HEK293 (cell line): ENCODE results near the gene SLC25A13.

Source experiments
- YY2 ChIP-seq: fragments of 450-650 bp; formaldehyde crosslinking; IDR thresholded peaks from 2 replicates; pipeline ENCODE4 v1.5.1; 2016; ENCODE audit warnings: missing biosample characterization, missing genetic modification characterization
- ZNF211 ChIP-seq: fragments of 450-650 bp; formaldehyde crosslinking; IDR thresholded peaks from 2 replicates; pipeline ENCODE4 v1.5.1; 2016; ENCODE audit warnings: low read depth, missing biosample characterization, missing genetic modification characterization
- ZNF274 ChIP-seq, 2 experiments: fragments of 200-500 bp in 1 of 2; fragments of 450-650 bp in 1 of 2; sonication (Bioruptor generic) in 1 of 2; formaldehyde crosslinking in 1 of 2; IDR thresholded peaks; 2 replicates each; pipeline versions ENCODE4 v1.5.1 to v1.6.1; 2014 to 2016; ENCODE audit warnings: borderline replicate concordance in 1 of 2, inconsistent platforms in 1 of 2, low read length in 1 of 2, missing biosample characterization in 1 of 2, missing genetic modification characterization in 1 of 2
- ZNF335 ChIP-seq: fragments of 450-650 bp; formaldehyde crosslinking; conservative IDR thresholded peaks from 2 replicates; pipeline ENCODE4 v1.5.1; 2016; ENCODE audit warnings: missing biosample characterization, missing genetic modification characterization
- ZSCAN16 ChIP-seq: fragments of 450-650 bp; formaldehyde crosslinking; IDR thresholded peaks from 2 replicates; pipeline ENCODE4 v1.5.1; 2016; ENCODE audit warnings: missing biosample characterization, missing genetic modification characterization
- TF ChIP-seq, protein P1 (sequence below): fragments of 450-650 bp; formaldehyde crosslinking; IDR thresholded peaks from 2 replicates; pipeline ENCODE4 v1.5.1; 2016; ENCODE audit warnings: missing biosample characterization, missing genetic modification characterization
- TF ChIP-seq, protein P2 (sequence below): fragments of 450-650 bp; formaldehyde crosslinking; IDR thresholded peaks from 2 replicates; pipeline ENCODE4 v1.5.1; 2016; ENCODE audit warnings: missing biosample characterization, missing genetic modification characterization, borderline replicate concordance
- TF ChIP-seq, protein P3 (sequence below): fragments of 450-650 bp; formaldehyde crosslinking; IDR thresholded peaks from 2 replicates; pipeline ENCODE4 v1.5.1; 2016; ENCODE audit warnings: missing biosample characterization, missing genetic modification characterization

DNA sequence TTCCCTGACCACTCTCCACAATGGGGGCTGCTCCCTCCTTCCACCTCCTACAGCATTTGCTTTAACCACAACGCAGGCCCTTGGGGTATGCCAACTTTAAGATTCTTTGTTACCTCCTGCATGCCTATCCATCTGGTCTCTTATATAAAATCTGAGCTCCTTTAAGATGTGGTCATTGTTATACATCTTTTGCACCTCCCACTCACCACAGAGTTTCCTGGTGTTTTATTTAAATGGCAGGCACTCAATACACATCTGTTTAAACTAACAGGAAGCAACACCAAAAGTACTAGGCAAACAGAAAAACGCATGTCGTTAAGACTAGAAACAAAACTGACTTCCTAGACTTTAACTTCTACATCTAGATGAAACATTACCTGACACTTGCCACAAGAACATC is 36.3 kb downstream of the SLC25A13 start:
- TF ChIP-seq ZNF211 (no peak), ZNF274 (IDR thresholded peaks at IDR 0.05; ENCODE audit: low read length) (no peak), ZNF274 (tag by site-specific recombination; IDR thresholded peaks at IDR 0.05; ENCODE audit: borderline replicate concordance) (no peak), YY2 (tag by site-specific recombination) (no peak), ZNF335 (tag by site-specific recombination) (no peak), ZSCAN16 (tag by site-specific recombination) (no peak)
- TF ChIP-seq, protein P1, sequence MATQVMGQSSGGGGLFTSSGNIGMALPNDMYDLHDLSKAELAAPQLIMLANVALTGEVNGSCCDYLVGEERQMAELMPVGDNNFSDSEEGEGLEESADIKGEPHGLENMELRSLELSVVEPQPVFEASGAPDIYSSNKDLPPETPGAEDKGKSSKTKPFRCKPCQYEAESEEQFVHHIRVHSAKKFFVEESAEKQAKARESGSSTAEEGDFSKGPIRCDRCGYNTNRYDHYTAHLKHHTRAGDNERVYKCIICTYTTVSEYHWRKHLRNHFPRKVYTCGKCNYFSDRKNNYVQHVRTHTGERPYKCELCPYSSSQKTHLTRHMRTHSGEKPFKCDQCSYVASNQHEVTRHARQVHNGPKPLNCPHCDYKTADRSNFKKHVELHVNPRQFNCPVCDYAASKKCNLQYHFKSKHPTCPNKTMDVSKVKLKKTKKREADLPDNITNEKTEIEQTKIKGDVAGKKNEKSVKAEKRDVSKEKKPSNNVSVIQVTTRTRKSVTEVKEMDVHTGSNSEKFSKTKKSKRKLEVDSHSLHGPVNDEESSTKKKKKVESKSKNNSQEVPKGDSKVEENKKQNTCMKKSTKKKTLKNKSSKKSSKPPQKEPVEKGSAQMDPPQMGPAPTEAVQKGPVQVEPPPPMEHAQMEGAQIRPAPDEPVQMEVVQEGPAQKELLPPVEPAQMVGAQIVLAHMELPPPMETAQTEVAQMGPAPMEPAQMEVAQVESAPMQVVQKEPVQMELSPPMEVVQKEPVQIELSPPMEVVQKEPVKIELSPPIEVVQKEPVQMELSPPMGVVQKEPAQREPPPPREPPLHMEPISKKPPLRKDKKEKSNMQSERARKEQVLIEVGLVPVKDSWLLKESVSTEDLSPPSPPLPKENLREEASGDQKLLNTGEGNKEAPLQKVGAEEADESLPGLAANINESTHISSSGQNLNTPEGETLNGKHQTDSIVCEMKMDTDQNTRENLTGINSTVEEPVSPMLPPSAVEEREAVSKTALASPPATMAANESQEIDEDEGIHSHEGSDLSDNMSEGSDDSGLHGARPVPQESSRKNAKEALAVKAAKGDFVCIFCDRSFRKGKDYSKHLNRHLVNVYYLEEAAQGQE (tag by site-specific recombination): no peak
- TF ChIP-seq, protein P2, sequence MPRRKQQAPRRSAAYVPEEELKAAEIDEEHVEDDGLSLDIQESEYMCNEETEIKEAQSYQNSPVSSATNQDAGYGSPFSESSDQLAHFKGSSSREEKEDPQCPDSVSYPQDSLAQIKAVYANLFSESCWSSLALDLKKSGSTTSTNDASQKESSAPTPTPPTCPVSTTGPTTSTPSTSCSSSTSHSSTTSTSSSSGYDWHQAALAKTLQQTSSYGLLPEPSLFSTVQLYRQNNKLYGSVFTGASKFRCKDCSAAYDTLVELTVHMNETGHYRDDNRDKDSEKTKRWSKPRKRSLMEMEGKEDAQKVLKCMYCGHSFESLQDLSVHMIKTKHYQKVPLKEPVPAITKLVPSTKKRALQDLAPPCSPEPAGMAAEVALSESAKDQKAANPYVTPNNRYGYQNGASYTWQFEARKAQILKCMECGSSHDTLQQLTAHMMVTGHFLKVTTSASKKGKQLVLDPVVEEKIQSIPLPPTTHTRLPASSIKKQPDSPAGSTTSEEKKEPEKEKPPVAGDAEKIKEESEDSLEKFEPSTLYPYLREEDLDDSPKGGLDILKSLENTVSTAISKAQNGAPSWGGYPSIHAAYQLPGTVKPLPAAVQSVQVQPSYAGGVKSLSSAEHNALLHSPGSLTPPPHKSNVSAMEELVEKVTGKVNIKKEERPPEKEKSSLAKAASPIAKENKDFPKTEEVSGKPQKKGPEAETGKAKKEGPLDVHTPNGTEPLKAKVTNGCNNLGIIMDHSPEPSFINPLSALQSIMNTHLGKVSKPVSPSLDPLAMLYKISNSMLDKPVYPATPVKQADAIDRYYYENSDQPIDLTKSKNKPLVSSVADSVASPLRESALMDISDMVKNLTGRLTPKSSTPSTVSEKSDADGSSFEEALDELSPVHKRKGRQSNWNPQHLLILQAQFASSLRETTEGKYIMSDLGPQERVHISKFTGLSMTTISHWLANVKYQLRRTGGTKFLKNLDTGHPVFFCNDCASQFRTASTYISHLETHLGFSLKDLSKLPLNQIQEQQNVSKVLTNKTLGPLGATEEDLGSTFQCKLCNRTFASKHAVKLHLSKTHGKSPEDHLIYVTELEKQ (tag by site-specific recombination): no peak
- TF ChIP-seq, protein P3, sequence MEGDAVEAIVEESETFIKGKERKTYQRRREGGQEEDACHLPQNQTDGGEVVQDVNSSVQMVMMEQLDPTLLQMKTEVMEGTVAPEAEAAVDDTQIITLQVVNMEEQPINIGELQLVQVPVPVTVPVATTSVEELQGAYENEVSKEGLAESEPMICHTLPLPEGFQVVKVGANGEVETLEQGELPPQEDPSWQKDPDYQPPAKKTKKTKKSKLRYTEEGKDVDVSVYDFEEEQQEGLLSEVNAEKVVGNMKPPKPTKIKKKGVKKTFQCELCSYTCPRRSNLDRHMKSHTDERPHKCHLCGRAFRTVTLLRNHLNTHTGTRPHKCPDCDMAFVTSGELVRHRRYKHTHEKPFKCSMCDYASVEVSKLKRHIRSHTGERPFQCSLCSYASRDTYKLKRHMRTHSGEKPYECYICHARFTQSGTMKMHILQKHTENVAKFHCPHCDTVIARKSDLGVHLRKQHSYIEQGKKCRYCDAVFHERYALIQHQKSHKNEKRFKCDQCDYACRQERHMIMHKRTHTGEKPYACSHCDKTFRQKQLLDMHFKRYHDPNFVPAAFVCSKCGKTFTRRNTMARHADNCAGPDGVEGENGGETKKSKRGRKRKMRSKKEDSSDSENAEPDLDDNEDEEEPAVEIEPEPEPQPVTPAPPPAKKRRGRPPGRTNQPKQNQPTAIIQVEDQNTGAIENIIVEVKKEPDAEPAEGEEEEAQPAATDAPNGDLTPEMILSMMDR (tag by site-specific recombination): no peak
